GM18511 (cell line): ENCODE data around the gene MYMX.
"Not testable (repeated sequence)": the region's sequence is repeated elsewhere in the genome, so short reads cannot be mapped to it uniquely, and the experiment has no call there.

ENCODE experiments used
- ATAC-seq: cut with Tn5 transposase; IDR thresholded peaks from one replicate; pipeline ENCODE4 v1.9.1; 2021; ENCODE audit warnings: mild to moderate bottlenecking, moderate library complexity; ENCODE audit not compliant: unreplicated experiment

The MYMX gene

GRCh38 chr6:44230034-44230675 lies 13.4 kb downstream of the MYMX start:
- no peak for ATAC-seq

- not testable (repeated sequence) for ATAC-seq
Observed at GRCh38 chr6:44231426-44231825, 14.7 kb downstream of the MYMX start.

- ATAC-seq = no peak
Observed at GRCh38 chr6:44232676-44233566, 16.2 kb downstream of the MYMX start.

GRCh38 chr6:44233567-44234100 lies 16.9 kb downstream of the MYMX start:
- no peak for ATAC-seq

GRCh38 chr6:44234101-44235025 lies 17.6 kb downstream of the MYMX start:
- no peak for ATAC-seq

- ATAC-seq = no peak
Observed at GRCh38 chr6:44235269-44235668, 18.5 kb downstream of the MYMX start.

GRCh38 chr6:44235891-44236516 lies 19.3 kb downstream of the MYMX start:
- no peak for ATAC-seq

GRCh38 chr6:44237021-44237812 lies 20.5 kb downstream of the MYMX start:
- peak; percentile 75 for ATAC-seq

GRCh38 chr6:44237813-44238433 lies 21.2 kb downstream of the MYMX start:
- ATAC-seq = peak; percentile 92

GRCh38 chr6:44238687-44239350 lies 22.1 kb downstream of the MYMX start:
- ATAC-seq = no peak

- no peak for ATAC-seq
Observed at GRCh38 chr6:44243345-44243744, 26.6 kb downstream of the MYMX start.

- no peak for ATAC-seq
Observed at GRCh38 chr6:44245391-44245911, 28.7 kb downstream of the MYMX start.

- peak; percentile 66 for ATAC-seq
Observed at GRCh38 chr6:44245912-44246662, 29.4 kb downstream of the MYMX start.

GRCh38 chr6:44246663-44247337 lies 30.1 kb downstream of the MYMX start, which contains the start of gene HSP90AB1:
HSP90AB1 (plus strand) TSS chr6:44247101; CDS start chr6:44248630, 1,529 bp downstream.
- ATAC-seq = peak; percentile 74

GRCh38 chr6:44247338-44248302 lies 30.9 kb downstream of the MYMX start:
- peak; percentile 35 for ATAC-seq

- ATAC-seq = no peak
Observed at GRCh38 chr6:44248579-44248978, 31.9 kb downstream of the MYMX start.
